OCI-LY7 (cell line): Measurements from ENCODE around the gene LRRC8D. TPM values are rescaled to one million over a fixed set of nuclear protein-coding genes. Genes with fewer than 3 reads are reported as not detected.

Experiments used
- BruUV-seq: library from RNA; stranded (reverse); fragments of 400-500 nt; replicated peaks from 2 replicates; lab custom pipeline; 2021; lab: Mats Ljungman, UMichigan
- CTCF ChIA-PET: fragments of 300-600 bp; sonication (Branson Sonifier 250); formaldehyde crosslinking; loops from one replicate; lab custom pipeline; 2022; ENCODE audit warnings: antibody characterized with exemption; ENCODE audit not compliant: unreplicated experiment; lab: Charles Lee
- POLR2A ChIA-PET: fragments of 300-600 bp; sonication (Branson Sonifier 250); formaldehyde crosslinking; loops from one replicate; lab custom pipeline; 2022; ENCODE audit warnings: antibody characterized with exemption; lab: Charles Lee
- DNase-seq: peaks from one replicate; pipeline ENCODE4 v3.0.0-alpha.2; 2015; ENCODE audit warnings: low spot score
- H2AFZ ChIP-seq: fragments of 200-600 bp; sonication (generic), shearing (Covaris generic); 2 replicates; pipeline ENCODE4 v1.6.1; 2014; ENCODE audit warnings: mild to moderate bottlenecking, antibody characterized with exemption, low read length, moderate library complexity
- H3K27ac ChIP-seq: fragments of 200-600 bp; sonication (generic); 2 replicates; pipeline ENCODE4 v1.5.1; 2014; ENCODE audit warnings: mixed run types, low read depth, mild to moderate bottlenecking, moderate library complexity, low read length, inconsistent platforms; ENCODE audit not compliant: poor library complexity, severe bottlenecking
- H3K36me3 ChIP-seq: fragments of 200-600 bp; sonication (generic); 2 replicates; pipeline ENCODE4 v1.6.1; 2014; ENCODE audit warnings: mild to moderate bottlenecking, antibody characterized with exemption, low read length, moderate library complexity, mixed read lengths; ENCODE audit not compliant: insufficient read depth
- H3K4me1 ChIP-seq: fragments of 200-600 bp; sonication (generic); 2 replicates; pipeline ENCODE4 v1.5.1; 2014; ENCODE audit warnings: mild to moderate bottlenecking, low read length; ENCODE audit not compliant: insufficient read depth, poor library complexity, severe bottlenecking
- H3K4me2 ChIP-seq: fragments of 200-600 bp; sonication (generic); 2 replicates; pipeline ENCODE4 v1.6.1; 2014; ENCODE audit warnings: mild to moderate bottlenecking, low read length
- H3K4me3 ChIP-seq: fragments of 200-600 bp; sonication (generic); 2 replicates; pipeline ENCODE4 v1.5.1; 2014; ENCODE audit warnings: mild to moderate bottlenecking, low read depth, low read length; ENCODE audit not compliant: poor library complexity, severe bottlenecking
- H3K79me2 ChIP-seq: fragments of 200-600 bp; sonication (generic); 2 replicates; pipeline ENCODE4 v1.6.1; 2016; ENCODE audit warnings: low read depth, mild to moderate bottlenecking, low read length, moderate library complexity, mixed read lengths; ENCODE audit not compliant: insufficient read depth
- H3K9me2 ChIP-seq: fragments of 200-600 bp; sonication (generic); 2 replicates; pipeline ENCODE4 v1.6.1; 2016; ENCODE audit warnings: mild to moderate bottlenecking, low read length, mixed read lengths; ENCODE audit not compliant: insufficient read depth
- H3K9me3 ChIP-seq: fragments of 200-600 bp; sonication (generic); 2 replicates; pipeline ENCODE4 v1.6.1; 2014; ENCODE audit warnings: mild to moderate bottlenecking, mixed run types, low read length, mixed read lengths
- H4K20me1 ChIP-seq: fragments of 200-600 bp; sonication (generic); 2 replicates; pipeline ENCODE4 v1.6.1; 2014; ENCODE audit warnings: mild to moderate bottlenecking, antibody characterized with exemption, low read length, moderate library complexity, mixed read lengths; ENCODE audit not compliant: insufficient read depth
- EZH2phosphoT487 ChIP-seq: fragments of 200-600 bp; sonication (generic); IDR thresholded peaks from 2 replicates; pipeline ENCODE4 v1.6.1; 2018; ENCODE audit warnings: low read depth, borderline replicate concordance, mild to moderate bottlenecking, mixed run types, antibody characterized with exemption, low read length, moderate library complexity, mixed read lengths
- intact Hi-C: fragments of 100-400 bp; cut with micrococcal nuclease; formaldehyde crosslinking; loops from one replicate; pipeline ENCODE4 v1.10.0; 2022; ENCODE audit not compliant: unreplicated experiment
- total RNA-seq, 2 experiments: library from RNA; depleted of rRNA in 1 of 2; stranded (reverse); fragments of >200 nt in 1 of 2; shearing (Covaris generic) in 1 of 2; gene quantifications; 2 replicates each; pipeline ENCODE4 v1.2.3, GENCODE V29; 2014 to 2022
- TF ChIP-seq, protein P1 (sequence below): fragments of 200-600 bp; sonication (generic); conservative IDR thresholded peaks from 2 replicates; pipeline ENCODE4 v1.5.1; 2014; ENCODE audit warnings: mild to moderate bottlenecking, antibody characterized with exemption, low read length, moderate library complexity, mixed read lengths

The LRRC8D gene
- total RNA-seq, 2 experiments from 2014 or later = 23.8 to 37.1 TPM

GRCh38 chr1:89932598-89933364 lies 111.9 kb downstream of the LRRC8D start:
- ChIA-PET CTCF (no interaction called here), POLR2A (interaction anchor here (0.6 to 0.8 kb wide), 3 partner anchors 11 to 1592 kb away, joined by 3 read pairs; no protein-coding TSS in a partner anchor)
- peaks cover 44% of the 10 kb centered on the region for H3K36me3 ChIP-seq
- no peaks in the 10 kb centered on the region for H3K9me2 ChIP-seq
- no peak overlapping the region for H3K4me3 ChIP-seq
- no TSS peak for BruUV-seq
- no peak overlapping the region for H3K27ac ChIP-seq
- H3K4me1 ChIP-seq = peaks cover 11% of the 10 kb centered on the region
- no peak for DNase-seq
- no peaks in the 10 kb centered on the region for H3K9me3 ChIP-seq
- no peak for TF ChIP-seq EZH2phosphoT487
- TF ChIP-seq, protein P1, sequence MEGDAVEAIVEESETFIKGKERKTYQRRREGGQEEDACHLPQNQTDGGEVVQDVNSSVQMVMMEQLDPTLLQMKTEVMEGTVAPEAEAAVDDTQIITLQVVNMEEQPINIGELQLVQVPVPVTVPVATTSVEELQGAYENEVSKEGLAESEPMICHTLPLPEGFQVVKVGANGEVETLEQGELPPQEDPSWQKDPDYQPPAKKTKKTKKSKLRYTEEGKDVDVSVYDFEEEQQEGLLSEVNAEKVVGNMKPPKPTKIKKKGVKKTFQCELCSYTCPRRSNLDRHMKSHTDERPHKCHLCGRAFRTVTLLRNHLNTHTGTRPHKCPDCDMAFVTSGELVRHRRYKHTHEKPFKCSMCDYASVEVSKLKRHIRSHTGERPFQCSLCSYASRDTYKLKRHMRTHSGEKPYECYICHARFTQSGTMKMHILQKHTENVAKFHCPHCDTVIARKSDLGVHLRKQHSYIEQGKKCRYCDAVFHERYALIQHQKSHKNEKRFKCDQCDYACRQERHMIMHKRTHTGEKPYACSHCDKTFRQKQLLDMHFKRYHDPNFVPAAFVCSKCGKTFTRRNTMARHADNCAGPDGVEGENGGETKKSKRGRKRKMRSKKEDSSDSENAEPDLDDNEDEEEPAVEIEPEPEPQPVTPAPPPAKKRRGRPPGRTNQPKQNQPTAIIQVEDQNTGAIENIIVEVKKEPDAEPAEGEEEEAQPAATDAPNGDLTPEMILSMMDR = no peak
- intact Hi-C loops = no loop called here
- H3K79me2 ChIP-seq = no peaks in the 10 kb centered on the region
- H3K4me2 ChIP-seq = no peak overlapping the region
- H2AFZ ChIP-seq = no peak overlapping the region
- H4K20me1 ChIP-seq = no peaks in the 10 kb centered on the region

- Histone ChIP-seq H2AFZ (no peak overlapping the region), H3K9me2 (no peaks in the 10 kb centered on the region), H3K4me3 (no peak overlapping the region), H3K4me1 (no peaks in the 10 kb centered on the region), H3K9me3 (no peaks in the 10 kb centered on the region), H3K4me2 (no peak overlapping the region), H3K79me2 (no peaks in the 10 kb centered on the region), H3K36me3 (peaks cover 49% of the 10 kb centered on the region), H4K20me1 (no peaks in the 10 kb centered on the region), H3K27ac (no peak overlapping the region)
- no peak for DNase-seq
- CTCF ChIA-PET = no interaction called here
- intact Hi-C loops = no loop called here
- BruUV-seq = no TSS peak
- TF ChIP-seq, protein P1 = no peak
- no peak for TF ChIP-seq EZH2phosphoT487
- POLR2A ChIA-PET = interaction anchor here (1.1 kb wide), 1 partner anchor 14 kb away, joined by 3 read pairs; no protein-coding TSS in a partner anchor
These were observed 113.6 kb downstream of the LRRC8D start for GRCh38 chr1:89934461-89934860.

DNA sequence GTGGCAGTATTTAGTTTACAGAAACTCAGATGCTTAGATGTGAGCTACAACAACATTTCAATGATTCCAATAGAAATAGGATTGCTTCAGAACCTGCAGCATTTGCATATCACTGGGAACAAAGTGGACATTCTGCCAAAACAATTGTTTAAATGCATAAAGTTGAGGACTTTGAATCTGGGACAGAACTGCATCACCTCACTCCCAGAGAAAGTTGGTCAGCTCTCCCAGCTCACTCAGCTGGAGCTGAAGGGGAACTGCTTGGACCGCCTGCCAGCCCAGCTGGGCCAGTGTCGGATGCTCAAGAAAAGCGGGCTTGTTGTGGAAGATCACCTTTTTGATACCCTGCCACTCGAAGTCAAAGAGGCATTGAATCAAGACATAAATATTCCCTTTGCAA lies 114.4 kb downstream of the LRRC8D start:
- no peaks in the 10 kb centered on the region for H3K9me2 ChIP-seq
- no TSS peak for BruUV-seq
- no peak overlapping the region for H3K27ac ChIP-seq
- no peak overlapping the region for H3K4me3 ChIP-seq
- no peaks in the 10 kb centered on the region for H3K4me1 ChIP-seq
- TF ChIP-seq, protein P1 = no peak
- TF ChIP-seq EZH2phosphoT487 = no peak
- H4K20me1 ChIP-seq = no peaks in the 10 kb centered on the region
- H3K4me2 ChIP-seq = no peak overlapping the region
- intact Hi-C loops = no loop called here
- H3K9me3 ChIP-seq = no peaks in the 10 kb centered on the region
- no peak for DNase-seq
- CTCF ChIA-PET = no interaction called here
- H3K79me2 ChIP-seq = no peaks in the 10 kb centered on the region
- H3K36me3 ChIP-seq = peaks cover 49% of the 10 kb centered on the region
- no peak overlapping the region for H2AFZ ChIP-seq
- POLR2A ChIA-PET = interaction anchor here (1.1 kb wide), 1 partner anchor 15 kb away, joined by 3 read pairs; no protein-coding TSS in a partner anchor
